Posterior cingulate gyrus (tissue), 11 donors: Measurements from ENCODE around the gene GDPD5.

Experiments used
- DNase-seq, 10 donors: peaks; one replicate each; pipeline versions ENCODE4 v3.0.0 to v3.0.0-alpha.2; 2020 to 2021; ENCODE audit warnings: mixed read lengths in 3 of 10
- intact Hi-C: fragments of 100-400 bp; cut with DNase I; formaldehyde crosslinking; loops from one replicate; pipeline ENCODE4 v1.15.1; 2023

GDPD5 gene

GRCh38 chr11:75497788-75498409 is 27.8 kb downstream of the GDPD5 start:
- no peak for DNase-seq
- intact Hi-C loops = no loop called here

- DNase-seq = peak in 1 of 10 donors; percentile 41
- intact Hi-C loops = no loop called here
Observed at GRCh38 chr11:75496305-75496752, 29.4 kb downstream of the GDPD5 start.

GRCh38 chr11:75495749-75496304 is 29.9 kb downstream of the GDPD5 start:
- DNase-seq = peak in 1 of 10 donors; percentile 41
- intact Hi-C loops = no loop called here

DNA sequence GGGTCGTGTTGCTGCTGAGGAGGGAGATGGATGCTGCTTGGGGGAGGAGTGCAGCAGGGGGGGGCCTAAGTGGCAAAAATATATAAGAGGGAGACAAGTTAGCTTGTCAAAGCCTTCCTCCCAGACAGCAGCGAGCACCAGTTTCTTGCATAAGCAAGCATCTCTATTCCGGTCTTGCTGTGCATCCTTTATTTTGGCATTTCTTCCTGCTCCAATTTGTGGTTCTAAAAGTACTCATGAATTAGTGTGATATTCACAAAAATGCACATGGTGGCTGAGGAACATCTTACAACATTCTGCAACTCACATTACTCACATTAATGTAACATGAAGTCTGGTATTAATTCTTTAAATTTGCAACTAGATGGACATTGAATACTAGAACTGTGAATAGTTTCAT is 32.1 kb downstream of the GDPD5 start:
- intact Hi-C loops = no loop called here
- no peak for DNase-seq

- DNase-seq = peak in 1 of 10 donors; percentile 35
Observed at GRCh38 chr11:75492181-75492820, 33.4 kb downstream of the GDPD5 start.

GRCh38 chr11:75491465-75491864 is 34.3 kb downstream of the GDPD5 start:
- intact Hi-C loops = no loop called here

More at GRCh38 chr11:75492181-75492820, 33.4 kb downstream of the GDPD5 start:
- intact Hi-C loops = no loop called here

DNA sequence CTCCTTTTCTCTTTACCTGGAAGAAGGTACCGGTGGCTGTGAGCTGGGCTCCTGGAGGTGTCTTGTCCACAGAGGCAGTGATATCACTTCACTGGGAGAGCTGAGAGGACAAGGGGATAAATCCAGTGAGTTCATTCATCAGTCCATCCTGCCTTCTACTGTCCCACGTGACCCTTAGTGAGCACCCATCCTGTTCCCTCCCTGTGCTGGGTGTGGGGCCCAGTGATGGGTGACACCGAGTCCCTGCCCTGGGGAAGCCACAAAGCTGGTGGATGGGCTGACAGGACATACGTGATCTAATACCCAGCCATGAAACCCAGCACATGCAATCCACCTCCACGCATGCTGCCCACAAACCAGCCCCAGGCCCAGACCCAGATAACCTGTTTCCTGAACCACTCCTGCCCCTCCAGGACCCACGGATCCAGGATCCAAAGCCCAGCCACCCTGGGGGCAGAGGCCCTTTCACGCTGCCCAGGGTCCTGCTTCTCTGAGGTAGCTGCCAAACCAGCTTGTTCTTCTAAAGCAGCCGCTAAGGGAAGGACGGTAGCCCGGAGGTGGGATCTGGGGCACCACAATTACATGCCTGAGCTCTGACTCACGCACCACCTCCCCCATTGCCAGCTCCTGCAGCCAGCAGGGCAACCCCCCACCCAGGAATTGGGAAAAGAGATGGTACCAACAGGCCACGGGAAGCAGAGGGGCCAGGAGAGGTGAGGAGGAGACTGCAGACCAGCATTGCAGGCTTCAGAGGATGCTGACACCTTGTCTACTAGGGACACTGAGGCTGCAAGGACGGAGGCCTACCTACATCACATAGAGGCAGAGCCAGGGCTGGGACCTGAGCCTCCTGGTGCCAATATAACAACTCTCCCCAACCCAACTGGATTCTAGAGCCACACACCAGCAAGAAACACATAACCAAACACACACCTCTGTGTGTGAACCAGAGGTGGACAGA is 35.2 kb downstream of the GDPD5 start:
- intact Hi-C loops = no loop called here
- DNase-seq = peak in 1 of 10 donors; percentile 35

More at GRCh38 chr11:75491465-75491864, 34.3 kb downstream of the GDPD5 start:
- DNase-seq = no peak

DNA sequence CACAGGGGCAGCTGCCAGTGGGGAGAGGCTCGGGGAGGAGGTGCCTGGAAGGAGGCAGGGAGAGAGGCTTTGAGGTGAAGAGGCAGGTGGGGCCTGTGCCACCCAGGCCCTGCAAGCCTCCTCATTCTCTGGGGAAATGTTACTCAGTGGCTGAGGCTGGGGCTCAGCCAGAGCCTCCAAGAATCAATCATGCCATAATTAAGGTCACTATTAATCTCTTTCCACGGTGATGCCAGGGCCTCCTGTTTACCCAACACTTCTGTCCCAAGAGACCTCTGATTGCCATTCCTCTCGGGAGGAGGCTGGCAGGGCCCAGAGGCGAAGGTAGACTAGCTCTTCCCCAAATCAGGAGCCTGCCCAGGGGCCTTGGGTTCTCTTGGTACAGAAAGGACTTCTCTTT is 38.4 kb downstream of the GDPD5 start:
- peak in 1 of 10 donors; percentile 45 for DNase-seq
- intact Hi-C loops = no loop called here

GRCh38 chr11:75485742-75486141 is 40.0 kb downstream of the GDPD5 start:
- intact Hi-C loops = no loop called here
- peak in 1 of 10 donors; percentile 52 for DNase-seq

DNA sequence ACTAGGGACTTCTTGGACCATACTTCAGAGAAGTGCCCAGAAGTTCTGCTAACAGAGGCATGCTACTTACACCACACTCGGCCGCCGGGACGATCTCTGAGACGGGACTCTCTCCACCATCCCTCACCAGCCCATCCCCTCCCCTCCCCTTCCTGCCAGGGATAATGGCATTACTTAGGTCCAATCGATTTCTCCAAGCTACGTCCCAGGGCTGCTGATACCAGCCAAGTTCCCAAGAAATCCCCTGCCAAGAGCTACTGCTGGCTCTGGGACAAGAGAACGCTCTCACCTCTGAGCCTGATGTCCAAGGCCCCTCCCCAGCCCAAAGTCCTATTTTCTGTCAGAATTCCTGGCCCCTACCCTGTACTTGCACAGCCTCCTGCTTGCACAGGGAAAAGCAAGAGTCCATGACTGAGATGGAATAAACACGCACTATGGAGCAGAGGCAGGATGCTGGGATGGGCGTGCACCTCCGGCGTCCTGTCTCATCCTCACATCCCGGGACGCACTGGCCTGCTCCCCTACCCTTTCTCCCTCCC is 42.7 kb downstream of the GDPD5 start:
- intact Hi-C loops = no loop called here
- peak in 1 of 10 donors; percentile 16 for DNase-seq

GRCh38 chr11:75481922-75482606 is 43.7 kb downstream of the GDPD5 start:
- intact Hi-C loops = no loop called here

DNA sequence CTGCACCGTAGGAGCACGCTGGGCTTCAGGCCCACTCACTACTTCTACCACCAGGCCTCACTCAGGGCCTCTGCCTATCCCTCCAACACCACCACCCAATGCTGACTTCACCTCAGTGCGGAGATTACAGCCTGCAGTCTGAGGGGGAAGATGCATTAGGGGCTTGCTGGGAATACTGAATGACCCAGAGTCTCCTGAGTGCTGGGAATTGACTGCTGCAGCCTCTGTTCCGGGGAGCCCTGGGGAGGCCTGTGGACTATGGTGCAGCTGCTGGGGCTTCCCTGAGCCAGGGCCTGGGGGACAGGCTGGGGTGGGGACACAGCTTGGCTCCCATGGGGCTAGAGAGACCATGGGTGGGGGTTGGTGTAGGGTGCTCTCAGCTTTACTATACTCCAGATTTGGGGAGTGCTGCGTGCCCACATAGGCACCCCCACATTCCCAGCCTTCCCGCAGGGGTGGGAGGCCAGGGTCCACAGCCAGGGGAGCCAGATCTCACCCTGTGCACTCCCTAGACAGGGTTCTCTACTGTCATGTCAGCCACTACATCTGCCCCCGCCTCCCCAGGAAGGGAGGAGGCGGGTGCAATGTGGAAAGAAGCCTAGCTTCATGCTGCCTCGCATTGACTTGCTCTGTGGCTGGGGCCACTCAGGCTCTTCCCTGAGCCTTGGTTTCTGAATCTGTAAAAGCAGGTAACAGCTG is 44.4 kb downstream of the GDPD5 start:
- intact Hi-C loops = no loop called here
- DNase-seq = peak in 1 of 10 donors; percentile 47

More at GRCh38 chr11:75481922-75482606, 43.7 kb downstream of the GDPD5 start:
- peak in 1 of 10 donors; percentile 47 for DNase-seq

DNA sequence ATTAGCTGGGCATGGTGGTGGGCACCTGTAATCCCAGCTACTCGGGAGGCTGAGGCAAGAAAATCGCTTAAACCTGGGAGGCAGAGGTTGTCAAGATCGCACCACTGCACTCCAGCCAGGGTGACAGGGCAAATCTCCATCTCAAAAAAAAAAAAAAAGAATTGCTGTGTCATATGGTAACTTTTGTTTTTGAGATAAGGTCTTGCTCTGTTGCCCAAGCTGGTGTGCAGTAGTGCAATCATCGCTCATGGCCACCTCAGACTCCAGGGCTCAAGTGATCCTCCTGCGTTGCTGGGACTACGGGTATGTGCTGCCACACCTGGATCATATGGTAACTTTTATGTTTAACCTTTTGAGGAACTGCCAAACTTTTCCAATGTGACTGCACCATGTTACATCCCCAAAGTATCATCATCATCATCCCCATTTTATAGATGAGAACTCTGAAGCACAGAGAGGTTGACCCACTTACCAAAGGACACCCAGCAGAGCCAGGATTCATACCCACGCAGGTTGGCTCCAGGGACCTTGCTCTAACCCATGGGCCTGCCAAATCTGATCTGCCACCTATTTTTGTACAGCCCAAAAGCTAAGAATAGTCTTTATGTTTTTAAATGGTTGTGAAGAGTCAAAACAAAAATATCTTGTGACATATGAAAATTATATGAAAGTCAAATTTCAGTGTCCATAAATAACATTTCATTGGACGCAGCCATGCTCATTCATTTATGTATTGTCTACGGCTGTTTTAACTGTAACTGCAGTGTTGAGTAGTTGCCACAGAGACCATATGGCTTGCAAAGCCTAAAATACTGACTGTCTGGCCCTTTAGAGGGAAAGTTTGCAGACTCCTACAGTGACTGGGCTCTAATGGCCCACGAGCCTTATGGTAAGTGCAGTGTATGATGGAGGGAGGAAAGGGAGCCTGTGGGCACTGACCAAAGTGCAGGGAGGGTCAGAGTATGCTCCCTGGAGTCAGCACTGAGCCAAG is 45.3 kb downstream of the GDPD5 start:
- intact Hi-C loops = no loop called here
- peak in 1 of 10 donors; percentile 24 for DNase-seq

DNA sequence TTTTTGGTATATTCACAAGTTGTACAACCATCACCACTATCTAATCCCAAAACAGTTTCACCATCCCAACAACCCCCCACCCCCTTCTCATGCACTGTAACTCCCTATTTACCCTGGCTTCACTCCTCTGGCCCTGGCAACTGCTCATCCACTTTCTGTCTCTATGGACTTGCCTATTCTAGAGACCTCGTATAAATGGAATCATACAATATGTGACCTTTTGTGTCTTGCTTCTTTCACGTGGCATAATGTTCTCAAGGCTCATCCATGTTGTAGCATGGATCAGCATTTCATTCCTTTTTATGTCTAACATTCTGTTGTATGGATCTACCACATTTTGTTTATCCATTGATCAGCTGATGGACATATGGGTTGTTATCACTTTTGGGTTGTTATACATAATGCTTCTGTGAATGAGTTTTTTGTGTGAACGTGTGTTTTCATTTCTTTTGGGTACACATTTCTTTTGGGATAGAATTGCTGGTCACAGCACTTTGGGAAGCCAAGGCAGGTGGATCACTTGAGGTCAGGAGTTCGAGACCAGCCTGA is 46.1 kb downstream of the GDPD5 start:
- intact Hi-C loops = no loop called here
- DNase-seq = no peak

GRCh38 chr11:75478783-75479596 is 46.8 kb downstream of the GDPD5 start:
- peak in 1 of 10 donors; percentile 54 for DNase-seq
- intact Hi-C loops = no loop called here

- peak in 1 of 10 donors; percentile 46 for DNase-seq
Observed at GRCh38 chr11:75477614-75477935, 48.2 kb downstream of the GDPD5 start.

More at GRCh38 chr11:75477614-75477935, 48.2 kb downstream of the GDPD5 start:
- intact Hi-C loops = no loop called here
